ENCODE results near the gene CCDC183. TPM values are rescaled to one million over a fixed set of nuclear protein-coding genes. Genes with fewer than 3 reads are reported as not detected.

Gene CCDC183
- total RNA-seq, 1 experiment from 2014 or later = 1.1 TPM

- WGBS (ENCODE audit: extremely low coverage, insufficient read length, low lambda C conversion rate) = no CpG with 5 or more reads among the region's 21 CpGs
- no peak overlapping the region for H3K4me3 Mint-ChIP-seq
Measured at GRCh38 chr9:136824496-136825225, 28.5 kb downstream of the CCDC183 start.

More at GRCh38 chr9:136824496-136825225, 28.5 kb downstream of the CCDC183 start:
- no peak overlapping the region for H2BK15ac ChIP-seq (ENCODE audit: low read depth, low read length)
- H2BK120ac ChIP-seq (ENCODE audit: low read depth, low read length, poor library complexity, severe bottlenecking) = no peak overlapping the region
- no peak for DNase-seq
- no peak overlapping the region for H2BK12ac ChIP-seq (ENCODE audit: insufficient read length, low read depth, low read length)
- H3K4me2 ChIP-seq (ENCODE audit: insufficient read depth, insufficient read length, low read length) = no peak overlapping the region
- no peak overlapping the region for H3K4ac ChIP-seq (ENCODE audit: low read depth, low read length)
- Mint-ChIP-seq H3K9me3 (no peaks in the 10 kb centered on the region), H3K4me1 (peaks cover 7 to 23% of the 10 kb centered on the region in 2 experiments), H3K36me3 (ENCODE audit: insufficient read depth in 1 of 3, low read depth in 3 of 3) (peaks cover 10 to 41% (median 33%) of the 10 kb centered on the region in 3 experiments; a peak in 6 of 7 replicates), H3K27ac (no peak overlapping the region), H3K27me3 (ENCODE audit: low read depth) (no peaks in the 10 kb centered on the region)
- H3K27ac ChIP-seq (ENCODE audit: insufficient read length, low read depth, low read length) = no peak overlapping the region
- H2AK5ac ChIP-seq (ENCODE audit: insufficient read length, low read length) = no peak overlapping the region
- no peak overlapping the region for H3K23ac ChIP-seq (ENCODE audit: insufficient read length, low read depth, low read length)
- no peak overlapping the region for H3K9ac ChIP-seq (ENCODE audit: extremely low read depth, insufficient read length, low read length)
- H4K8ac ChIP-seq (replicated peaks; ENCODE audit: insufficient read length, low read depth, low read length) = no peak overlapping the region
- H4K20me1 ChIP-seq (ENCODE audit: control insufficient read depth, insufficient read depth, insufficient read length) = no peaks in the 10 kb centered on the region
- H3K27me3 ChIP-seq (ENCODE audit: insufficient read depth, low read length) = no peaks in the 10 kb centered on the region
- no peak overlapping the region for H2AFZ ChIP-seq (ENCODE audit: low read length)
- no peak for TF ChIP-seq CTCF (conservative IDR thresholded peaks at IDR 0.05)
- no peak overlapping the region for H3K18ac ChIP-seq (ENCODE audit: insufficient read length, low read depth, low read length)
- peaks cover 3% of the 10 kb centered on the region for H3K4me1 ChIP-seq (ENCODE audit: insufficient read depth, low read length)
- peaks cover 4% of the 10 kb centered on the region for H3K79me1 ChIP-seq (ENCODE audit: insufficient read depth, low read depth, low read length, poor library complexity, severe bottlenecking)
- peaks cover 10% of the 10 kb centered on the region for H3K23me2 ChIP-seq (ENCODE audit: insufficient read length, low read depth, low read length, poor library complexity, severe bottlenecking)
- H3K79me2 ChIP-seq (ENCODE audit: insufficient read depth, low read length) = peaks cover 4% of the 10 kb centered on the region; the same call in 1 of the 2 replicates
- no peak overlapping the region for H2BK20ac ChIP-seq (ENCODE audit: low read depth, low read length, poor library complexity, severe bottlenecking)
- H4K91ac ChIP-seq (ENCODE audit: insufficient read length, low read depth, low read length) = no peak overlapping the region
- H3K14ac ChIP-seq (ENCODE audit: insufficient read depth, low read length) = no peak overlapping the region
- H3K56ac ChIP-seq (ENCODE audit: insufficient read length, low read depth, low read length) = no peak overlapping the region
- H3T11ph ChIP-seq (ENCODE audit: low read length) = no peak overlapping the region
- no peaks in the 10 kb centered on the region for H3K9me3 ChIP-seq (ENCODE audit: control insufficient read depth, low read depth, low read length)
- no peak overlapping the region for H2BK5ac ChIP-seq (ENCODE audit: insufficient read length, low read length)
- no peak overlapping the region for H4K5ac ChIP-seq (ENCODE audit: insufficient read length, low read depth, low read length)
